Epithelial cell of alveolus of lung (primary cell): ENCODE data around the gene CD200. TPM values are rescaled to one million over a fixed set of nuclear protein-coding genes. Genes with fewer than 3 reads are reported as not detected.

Experiments used
- total RNA-seq: library from RNA; depleted of rRNA; stranded (reverse); fragments of >200 nt; gene quantifications from 2 replicates; pipeline ENCODE4 v1.2.1, GENCODE V29; 2015

The CD200 gene
- total RNA-seq: 2.2 and 7.4 TPM in 2 replicates

GRCh38 chr3:112333002-112333380, at the start of gene CD200:
CD200 (plus strand) TSS chr3:112333156; CDS start chr3:112333213, 57 bp downstream.

GRCh38 chr3:112293368-112294321, 39.3 kb upstream of the CD200 start, which contains the start of gene SLC9C1:
SLC9C1 (minus strand) TSS chr3:112294216; CDS start chr3:112286791, 7,425 bp downstream.

Other genes starting within 250 kb of the CD200 start
- gene C3orf52, start 246.8 kb upstream of the CD200 start, total RNA-seq: 1.4 and 6.6 TPM in 2 replicates
- gene GCSAM, start 199.9 kb upstream of the CD200 start, total RNA-seq: not detected in 2 replicates
- gene SLC9C1, start 38.9 kb upstream of the CD200 start, total RNA-seq: 0.26 TPM in 1 of 2 replicates, not detected in the other
- 0.26 TPM in 1 of 2 replicates, not detected in the other for gene BTLA, start 166.3 kb downstream of the CD200 start, total RNA-seq
- gene ATG3, start 228.8 kb downstream of the CD200 start, total RNA-seq: 26.4 and 47.7 TPM in 2 replicates
- 31.5 and 32.8 TPM in 2 replicates for gene SLC35A5, start 228.9 kb downstream of the CD200 start, total RNA-seq